A549 (cell line): ENCODE results near the gene CD84.

Source experiments
- BHLHE40 ChIP-seq: IDR thresholded peaks from 2 replicates; pipeline ENCODE4 v1.6.1; 2012; ENCODE audit warnings: low read depth, low read length, inconsistent platforms
- CTCF ChIP-seq: fragments of >200 bp; sonication (Bioruptor Twin); formaldehyde crosslinking; IDR thresholded peaks from 3 replicates; pipeline ENCODE4 v1.5.1; 2016
- EP300 ChIP-seq, 2 experiments: fragments of >200 bp; sonication (Bioruptor Twin); formaldehyde crosslinking; IDR thresholded peaks; 2 replicates in 1 of 2; 3 replicates in 1 of 2; pipeline ENCODE4 v1.6.1; 2016 to 2017
- ESRRA ChIP-seq: fragments of 150-350 bp; IDR thresholded peaks from 2 replicates; pipeline ENCODE4 v1.6.1; 2014; ENCODE audit warnings: mild to moderate bottlenecking, low read length, borderline replicate concordance
- POLR2AphosphoS2 ChIP-seq: conservative IDR thresholded peaks from 2 replicates; pipeline ENCODE4 v1.6.1; 2012; ENCODE audit warnings: low read length, improper control_type of control experiment, inconsistent platforms
- SREBF2 ChIP-seq: fragments of 450-650 bp; IDR thresholded peaks from 2 replicates; pipeline ENCODE4 v1.6.1; 2014; ENCODE audit warnings: mild to moderate bottlenecking, moderate library complexity

DNA sequence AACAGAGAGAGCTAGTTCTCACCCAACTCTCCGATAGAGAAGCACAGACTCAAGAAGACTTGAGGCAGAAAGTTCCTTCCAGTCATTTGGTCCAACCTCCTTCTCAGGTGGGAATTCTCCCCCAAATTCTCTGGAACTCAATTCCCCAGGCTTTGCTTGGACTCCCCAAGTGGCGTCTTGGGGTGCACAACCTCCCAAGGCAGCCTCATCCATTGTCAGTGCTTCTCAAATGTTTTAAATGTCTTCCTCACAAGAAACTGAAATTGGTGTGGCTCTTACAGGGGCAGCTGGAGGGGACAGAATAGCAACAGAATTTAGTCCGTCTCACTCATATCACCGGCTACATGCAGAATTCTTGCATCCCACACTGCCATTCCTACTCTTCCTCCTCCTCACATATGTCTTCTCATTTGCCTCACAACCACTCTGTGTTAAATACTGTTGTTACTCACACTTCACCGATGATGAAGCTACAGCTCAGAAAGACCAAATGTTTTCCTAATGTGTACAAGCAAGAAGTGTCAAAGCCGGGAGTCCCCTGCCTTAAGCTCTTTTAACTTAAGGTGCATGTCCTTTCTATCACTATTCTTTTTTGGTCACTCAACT, 33.4 kb upstream of the CD84 start:
- TF ChIP-seq CTCF (no peak), ESRRA (no peak), BHLHE40 (no peak), EP300 (IDR thresholded peaks at IDR 0.05) (no peak), SREBF2 (no peak), POLR2AphosphoS2 (no peak)
